Glomerular endothelial cell (primary cell): ENCODE data around the gene CCNB1. TPM values are rescaled to one million over a fixed set of nuclear protein-coding genes. Genes with fewer than 3 reads are reported as not detected.

Experiments
- total RNA-seq: library from RNA; depleted of rRNA; stranded (reverse); fragments of >200 nt; gene quantifications from 2 replicates; pipeline ENCODE4 v1.2.3, GENCODE V29; 2015

The CCNB1 gene
- total RNA-seq, 1 donor from 2014 or later = 47.8 TPM

Other genes with a start within 250 kb of the CCNB1 start
- gene SLC30A5, start 73.1 kb upstream of the CCNB1 start, total RNA-seq = 35.2 and 43.3 TPM in 2 replicates
- gene CENPH, start 22.4 kb downstream of the CCNB1 start, total RNA-seq = 3.2 and 6.8 TPM in 2 replicates
- 27.9 and 39.1 TPM in 2 replicates for gene CDK7, start 67.7 kb downstream of the CCNB1 start, total RNA-seq
- 2.3 and 8.2 TPM in 2 replicates for gene CCDC125, start 165.7 kb downstream of the CCNB1 start, total RNA-seq
- gene AK6, start 202.4 kb downstream of the CCNB1 start, total RNA-seq = 18.1 and 21.1 TPM in 2 replicates
- 54.3 and 54.9 TPM in 2 replicates for gene TAF9, start 202.4 kb downstream of the CCNB1 start, total RNA-seq
- gene RAD17, start 202.7 kb downstream of the CCNB1 start, total RNA-seq = 13.5 and 15.6 TPM in 2 replicates
- 1.9 and 3.6 TPM in 2 replicates for gene MARVELD2, start 248.0 kb downstream of the CCNB1 start, total RNA-seq